ENCODE measurements around the gene MT1B.
A peak's percentile ranks its signal among the peaks of the same experiment; 100 is the strongest.
"Not testable (repeated sequence)": the region's sequence is repeated elsewhere in the genome, so short reads cannot be mapped to it uniquely, and the experiment has no call there.

Gene MT1B

GRCh38 chr16:56667581-56668571 lies 16.2 kb downstream of the MT1B start, which contains the start of gene MT1G:
Gene MT1G, minus strand, starts transcription at chr16:56668065. Its CDS starts 72 bp downstream, at chr16:56667993.
- DNase-seq (ENCODE audit: low spot score): no peak

- DNase-seq (ENCODE audit: low spot score): no peak
Measured at GRCh38 chr16:56669005-56669839, 17.5 kb downstream of the MT1B start, which contains the start of gene MT1H. Gene MT1H, plus strand, starts transcription at chr16:56669814. Its CDS starts 71 bp downstream, at chr16:56669885.

GRCh38 chr16:56669840-56670619 lies 18.3 kb downstream of the MT1B start:
- DNase-seq (ENCODE audit: low spot score): no peak

- no peak for DNase-seq (ENCODE audit: low spot score)
Measured at GRCh38 chr16:56670620-56670934, 18.9 kb downstream of the MT1B start.

- not testable (repeated sequence) for DNase-seq (ENCODE audit: low spot score)
Measured at GRCh38 chr16:56671691-56672090, 20.0 kb downstream of the MT1B start.

GRCh38 chr16:56672171-56672570 lies 20.5 kb downstream of the MT1B start:
- not testable (repeated sequence) for DNase-seq (ENCODE audit: low spot score)

- DNase-seq (ENCODE audit: low spot score): no peak
Measured at GRCh38 chr16:56672761-56673536, 21.3 kb downstream of the MT1B start.

- peak; percentile 19 for DNase-seq (ENCODE audit: low spot score)
Measured at GRCh38 chr16:56673921-56674320, 22.2 kb downstream of the MT1B start.

GRCh38 chr16:56674570-56674969 lies 22.9 kb downstream of the MT1B start:
- not testable (repeated sequence) for DNase-seq (ENCODE audit: low spot score)

GRCh38 chr16:56675685-56676210 lies 24.1 kb downstream of the MT1B start:
- DNase-seq (ENCODE audit: low spot score): no peak

GRCh38 chr16:56677474-56677873 lies 25.8 kb downstream of the MT1B start:
- no peak for DNase-seq (ENCODE audit: low spot score)

- DNase-seq (ENCODE audit: low spot score): no peak
Measured at GRCh38 chr16:56679078-56679730, 27.5 kb downstream of the MT1B start.

- no peak for DNase-seq (ENCODE audit: low spot score)
Measured at GRCh38 chr16:56679818-56680217, 28.1 kb downstream of the MT1B start.

- peak; percentile 88 for DNase-seq (ENCODE audit: low spot score)
Measured at GRCh38 chr16:56681939-56682702, 30.4 kb downstream of the MT1B start, which contains the start of gene MT1X. Gene MT1X, plus strand, starts transcription at chr16:56682470. Its CDS starts 71 bp downstream, at chr16:56682541.

GRCh38 chr16:56682703-56683397 lies 31.2 kb downstream of the MT1B start:
- no peak for DNase-seq (ENCODE audit: low spot score)

GRCh38 chr16:56683424-56684172 lies 31.9 kb downstream of the MT1B start:
- DNase-seq (ENCODE audit: low spot score): no peak

GRCh38 chr16:56684256-56684925 lies 32.7 kb downstream of the MT1B start:
- no peak for DNase-seq (ENCODE audit: low spot score)

Measured in kidney capillary endothelial cell (primary cell).